Measurements from ENCODE around the gene DDC.

Gene DDC

DNA sequence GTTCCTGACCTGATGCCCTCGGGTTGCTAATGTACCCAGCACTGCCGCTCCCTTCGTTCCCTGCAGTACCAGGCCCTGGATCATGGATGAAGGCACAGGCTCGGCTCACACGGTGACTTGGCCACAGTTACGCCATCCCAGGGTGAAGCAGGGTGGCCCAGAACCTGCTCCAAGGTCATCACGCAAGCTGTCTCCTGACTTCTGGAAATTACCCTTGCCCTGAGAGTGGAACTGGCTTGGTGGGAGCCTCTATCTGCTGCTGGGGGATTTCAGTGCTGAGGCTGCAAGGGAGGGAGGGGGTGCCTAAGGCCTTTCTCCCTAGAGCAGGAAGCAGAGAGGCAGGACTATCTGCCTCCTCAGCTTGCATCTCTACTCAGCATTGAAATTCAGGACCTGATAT, 151.6 kb downstream of the DDC start:
- Histone ChIP-seq H3K36me3 (replicated peaks; ENCODE audit: low read depth, low read length) (no peaks in the 10 kb centered on the region), H4K20me1 (ENCODE audit: insufficient read depth, low read length) (no peaks in the 10 kb centered on the region), H2AFZ (ENCODE audit: low read depth, low read length) (no peak overlapping the region), H3K27me3 (ENCODE audit: low read depth, low read length) (no peaks in the 10 kb centered on the region), H3K9ac (ENCODE audit: low read length) (no peak overlapping the region), H3K4me2 (ENCODE audit: low read length) (no peak overlapping the region), H3K79me2 (ENCODE audit: low read length) (no peaks in the 10 kb centered on the region), H3K4me3 (ENCODE audit: low read length) (no peak overlapping the region), H3K27ac (ENCODE audit: low read length) (no peak overlapping the region), H3K9me3 (ENCODE audit: insufficient read depth, low read length) (no peaks in the 10 kb centered on the region), H3K4me1 (ENCODE audit: low read length) (peaks cover 88% of the 10 kb centered on the region)
- TF ChIP-seq, protein P1, sequence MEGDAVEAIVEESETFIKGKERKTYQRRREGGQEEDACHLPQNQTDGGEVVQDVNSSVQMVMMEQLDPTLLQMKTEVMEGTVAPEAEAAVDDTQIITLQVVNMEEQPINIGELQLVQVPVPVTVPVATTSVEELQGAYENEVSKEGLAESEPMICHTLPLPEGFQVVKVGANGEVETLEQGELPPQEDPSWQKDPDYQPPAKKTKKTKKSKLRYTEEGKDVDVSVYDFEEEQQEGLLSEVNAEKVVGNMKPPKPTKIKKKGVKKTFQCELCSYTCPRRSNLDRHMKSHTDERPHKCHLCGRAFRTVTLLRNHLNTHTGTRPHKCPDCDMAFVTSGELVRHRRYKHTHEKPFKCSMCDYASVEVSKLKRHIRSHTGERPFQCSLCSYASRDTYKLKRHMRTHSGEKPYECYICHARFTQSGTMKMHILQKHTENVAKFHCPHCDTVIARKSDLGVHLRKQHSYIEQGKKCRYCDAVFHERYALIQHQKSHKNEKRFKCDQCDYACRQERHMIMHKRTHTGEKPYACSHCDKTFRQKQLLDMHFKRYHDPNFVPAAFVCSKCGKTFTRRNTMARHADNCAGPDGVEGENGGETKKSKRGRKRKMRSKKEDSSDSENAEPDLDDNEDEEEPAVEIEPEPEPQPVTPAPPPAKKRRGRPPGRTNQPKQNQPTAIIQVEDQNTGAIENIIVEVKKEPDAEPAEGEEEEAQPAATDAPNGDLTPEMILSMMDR (IDR thresholded peaks at IDR 0.05; ENCODE audit: low read depth, low read length) = no peak
- no peak for TF ChIP-seq EZH2phosphoT487 (IDR thresholded peaks at IDR 0.05; ENCODE audit: low read depth)

DNA sequence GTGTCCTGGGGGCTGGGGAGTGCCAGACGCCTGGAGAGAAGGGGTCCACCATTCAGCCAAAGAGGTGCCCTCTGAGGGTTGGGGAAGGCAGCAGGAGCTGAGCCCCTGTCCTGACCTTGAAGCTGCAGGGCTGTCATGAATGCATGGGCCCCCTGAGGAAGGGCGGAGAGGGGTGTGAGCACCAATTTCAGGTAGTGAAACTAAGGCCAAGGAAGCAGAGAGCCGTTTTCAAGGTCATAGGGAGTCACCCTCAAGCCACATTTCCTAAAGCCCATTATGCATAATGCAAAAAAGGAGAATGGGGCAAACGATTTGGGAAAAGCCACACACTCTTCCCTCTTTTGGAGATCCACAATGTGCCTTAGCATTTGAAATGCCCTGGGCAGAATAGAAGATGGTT, 152.2 kb downstream of the DDC start:
- no peak overlapping the region for H3K4me3 ChIP-seq (ENCODE audit: low read length)
- H3K36me3 ChIP-seq (replicated peaks; ENCODE audit: low read depth, low read length) = no peaks in the 10 kb centered on the region
- H3K4me1 ChIP-seq (ENCODE audit: low read length) = peaks cover 94% of the 10 kb centered on the region
- TF ChIP-seq, protein P1 (IDR thresholded peaks at IDR 0.05; ENCODE audit: low read depth, low read length) = no peak
- TF ChIP-seq EZH2phosphoT487 (IDR thresholded peaks at IDR 0.05; ENCODE audit: low read depth) = no peak
- H3K27ac ChIP-seq (ENCODE audit: low read length) = 0 out of 2 replicates have a peak overlapping the region, but pooled peaks have one; percentile 0
- no peaks in the 10 kb centered on the region for H3K9me3 ChIP-seq (ENCODE audit: insufficient read depth, low read length)
- H3K79me2 ChIP-seq (ENCODE audit: low read length) = no peaks in the 10 kb centered on the region
- no peak overlapping the region for H3K9ac ChIP-seq (ENCODE audit: low read length)
- no peak overlapping the region for H2AFZ ChIP-seq (ENCODE audit: low read depth, low read length)
- peak overlapping the region; percentile 33 for H3K4me2 ChIP-seq (ENCODE audit: low read length)
- H4K20me1 ChIP-seq (ENCODE audit: insufficient read depth, low read length) = no peaks in the 10 kb centered on the region
- no peaks in the 10 kb centered on the region for H3K27me3 ChIP-seq (ENCODE audit: low read depth, low read length)

DNA sequence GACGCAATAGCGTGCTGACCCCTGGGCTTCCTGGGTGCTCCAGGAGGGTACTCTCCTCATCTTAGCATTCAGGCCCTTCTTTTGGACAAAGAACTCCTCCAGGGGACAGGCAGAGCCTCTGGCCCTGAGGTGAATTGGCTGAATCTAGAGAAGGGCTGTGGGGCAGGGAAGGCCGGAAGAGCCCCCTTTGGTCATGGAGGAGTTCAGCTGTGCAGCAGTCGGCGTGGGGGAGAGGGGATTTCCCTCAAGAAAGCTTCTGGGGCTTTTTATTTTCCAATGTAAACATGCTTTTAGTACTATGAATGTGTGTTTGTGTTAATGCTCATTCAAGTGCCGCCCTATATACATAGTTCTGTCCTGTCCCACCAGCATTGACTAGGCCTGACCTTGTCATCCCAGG, 153.9 kb downstream of the DDC start:
- H3K36me3 ChIP-seq (replicated peaks; ENCODE audit: low read depth, low read length) = no peaks in the 10 kb centered on the region
- TF ChIP-seq, protein P1 (IDR thresholded peaks at IDR 0.05; ENCODE audit: low read depth, low read length) = no peak
- TF ChIP-seq EZH2phosphoT487 (IDR thresholded peaks at IDR 0.05; ENCODE audit: low read depth) = no peak
- no peaks in the 10 kb centered on the region for H3K9me3 ChIP-seq (ENCODE audit: insufficient read depth, low read length)
- peaks cover 94% of the 10 kb centered on the region for H3K4me1 ChIP-seq (ENCODE audit: low read length)
- peak overlapping the region; percentile 73 for H3K4me2 ChIP-seq (ENCODE audit: low read length)
- no peak overlapping the region for H2AFZ ChIP-seq (ENCODE audit: low read depth, low read length)
- H3K27ac ChIP-seq (ENCODE audit: low read length) = peak overlapping the region; percentile 97
- peak overlapping the region; percentile 59 for H3K4me3 ChIP-seq (ENCODE audit: low read length)
- H4K20me1 ChIP-seq (ENCODE audit: insufficient read depth, low read length) = no peaks in the 10 kb centered on the region
- peak overlapping the region; percentile 71 for H3K9ac ChIP-seq (ENCODE audit: low read length)
- H3K79me2 ChIP-seq (ENCODE audit: low read length) = no peaks in the 10 kb centered on the region
- H3K27me3 ChIP-seq (ENCODE audit: low read depth, low read length) = no peaks in the 10 kb centered on the region

GRCh38 chr7:50409856-50410745, 155.1 kb downstream of the DDC start:
- Histone ChIP-seq H3K9me3 (ENCODE audit: insufficient read depth, low read length) (no peaks in the 10 kb centered on the region), H2AFZ (ENCODE audit: low read depth, low read length) (no peak overlapping the region), H3K79me2 (ENCODE audit: low read length) (0 out of 2 replicates have a peak, but pooled peaks cover under 1% of the 10 kb centered on the region), H3K27me3 (ENCODE audit: low read depth, low read length) (no peaks in the 10 kb centered on the region), H3K9ac (ENCODE audit: low read length) (peak overlapping the region; percentile 71), H3K27ac (ENCODE audit: low read length) (peak overlapping the region; percentile 97), H4K20me1 (ENCODE audit: insufficient read depth, low read length) (peaks cover under 1% of the 10 kb centered on the region; the same call in 1 of the 2 replicates), H3K36me3 (replicated peaks; ENCODE audit: low read depth, low read length) (peaks cover under 1% of the 10 kb centered on the region), H3K4me1 (ENCODE audit: low read length) (peaks cover 94% of the 10 kb centered on the region), H3K4me2 (ENCODE audit: low read length) (peak overlapping the region; percentile 73), H3K4me3 (ENCODE audit: low read length) (peak overlapping the region; percentile 59)
- no peak for TF ChIP-seq EZH2phosphoT487 (IDR thresholded peaks at IDR 0.05; ENCODE audit: low read depth)
- TF ChIP-seq, protein P1 (IDR thresholded peaks at IDR 0.05; ENCODE audit: low read depth, low read length) = no peak
